Sigmoid colon (tissue), 4 donors: Measurements from ENCODE around the gene HDDC3.

Experiments used
- EP300 ChIP-seq, 4 donors: sonication (generic); formaldehyde crosslinking; IDR thresholded peaks; one replicate each; pipeline ENCODE4 v1.6.1; 2017; ENCODE audit warnings: antibody characterized with exemption in 4 of 4
- POLR2A ChIP-seq, 2 donors: fragments of 450-650 bp; IDR thresholded peaks; one replicate each; pipeline ENCODE4 v1.6.1; 2016; ENCODE audit warnings: antibody characterized with exemption in 2 of 2, mild to moderate bottlenecking in 2 of 2, moderate library complexity in 2 of 2
- POLR2AphosphoS5 ChIP-seq, 4 donors: sonication (generic); formaldehyde crosslinking; IDR thresholded peaks; one replicate each; pipeline ENCODE4 v1.6.1; 2017; ENCODE audit warnings: antibody characterized with exemption in 4 of 4
- TF ChIP-seq, protein P1 (sequence below), 4 experiments: fragments of 450-650 bp in 3 of 4; fragments of 200-600 bp in 1 of 4; IDR thresholded peaks; one replicate each; pipeline ENCODE4 v1.5.1; 2016 to 2019; ENCODE audit warnings: antibody characterized with exemption in 4 of 4, mild to moderate bottlenecking in 3 of 4, moderate library complexity in 2 of 4

GRCh38 chr15:90974216-90974615, 41.9 kb upstream of the HDDC3 start:
- TF ChIP-seq, protein P1, sequence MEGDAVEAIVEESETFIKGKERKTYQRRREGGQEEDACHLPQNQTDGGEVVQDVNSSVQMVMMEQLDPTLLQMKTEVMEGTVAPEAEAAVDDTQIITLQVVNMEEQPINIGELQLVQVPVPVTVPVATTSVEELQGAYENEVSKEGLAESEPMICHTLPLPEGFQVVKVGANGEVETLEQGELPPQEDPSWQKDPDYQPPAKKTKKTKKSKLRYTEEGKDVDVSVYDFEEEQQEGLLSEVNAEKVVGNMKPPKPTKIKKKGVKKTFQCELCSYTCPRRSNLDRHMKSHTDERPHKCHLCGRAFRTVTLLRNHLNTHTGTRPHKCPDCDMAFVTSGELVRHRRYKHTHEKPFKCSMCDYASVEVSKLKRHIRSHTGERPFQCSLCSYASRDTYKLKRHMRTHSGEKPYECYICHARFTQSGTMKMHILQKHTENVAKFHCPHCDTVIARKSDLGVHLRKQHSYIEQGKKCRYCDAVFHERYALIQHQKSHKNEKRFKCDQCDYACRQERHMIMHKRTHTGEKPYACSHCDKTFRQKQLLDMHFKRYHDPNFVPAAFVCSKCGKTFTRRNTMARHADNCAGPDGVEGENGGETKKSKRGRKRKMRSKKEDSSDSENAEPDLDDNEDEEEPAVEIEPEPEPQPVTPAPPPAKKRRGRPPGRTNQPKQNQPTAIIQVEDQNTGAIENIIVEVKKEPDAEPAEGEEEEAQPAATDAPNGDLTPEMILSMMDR (IDR thresholded peaks at IDR 0.05) = no peak
- no peak for TF ChIP-seq POLR2AphosphoS5 (IDR thresholded peaks at IDR 0.05)
- TF ChIP-seq EP300 (IDR thresholded peaks at IDR 0.05) = no peak
- no peak for TF ChIP-seq POLR2A (IDR thresholded peaks at IDR 0.05)
